ENCODE results near the gene ATF2.

GRCh38 chr2:175181877-175182308, 13.9 kb upstream of the ATF2 start:
- TF ChIP-seq EZH2 (IDR thresholded peaks at IDR 0.05) (no peak), POLR2AphosphoS5 (IDR thresholded peaks at IDR 0.05; ENCODE audit: borderline replicate concordance, low read depth, low read length) (no peak), FOXP2 (optimal IDR thresholded peaks at IDR 0.05; ENCODE audit: control extremely low read depth, extremely low read length, insufficient read depth) (peak; percentile 5)
